ENCODE measurements around the gene AQP5.

Gene AQP5

DNA sequence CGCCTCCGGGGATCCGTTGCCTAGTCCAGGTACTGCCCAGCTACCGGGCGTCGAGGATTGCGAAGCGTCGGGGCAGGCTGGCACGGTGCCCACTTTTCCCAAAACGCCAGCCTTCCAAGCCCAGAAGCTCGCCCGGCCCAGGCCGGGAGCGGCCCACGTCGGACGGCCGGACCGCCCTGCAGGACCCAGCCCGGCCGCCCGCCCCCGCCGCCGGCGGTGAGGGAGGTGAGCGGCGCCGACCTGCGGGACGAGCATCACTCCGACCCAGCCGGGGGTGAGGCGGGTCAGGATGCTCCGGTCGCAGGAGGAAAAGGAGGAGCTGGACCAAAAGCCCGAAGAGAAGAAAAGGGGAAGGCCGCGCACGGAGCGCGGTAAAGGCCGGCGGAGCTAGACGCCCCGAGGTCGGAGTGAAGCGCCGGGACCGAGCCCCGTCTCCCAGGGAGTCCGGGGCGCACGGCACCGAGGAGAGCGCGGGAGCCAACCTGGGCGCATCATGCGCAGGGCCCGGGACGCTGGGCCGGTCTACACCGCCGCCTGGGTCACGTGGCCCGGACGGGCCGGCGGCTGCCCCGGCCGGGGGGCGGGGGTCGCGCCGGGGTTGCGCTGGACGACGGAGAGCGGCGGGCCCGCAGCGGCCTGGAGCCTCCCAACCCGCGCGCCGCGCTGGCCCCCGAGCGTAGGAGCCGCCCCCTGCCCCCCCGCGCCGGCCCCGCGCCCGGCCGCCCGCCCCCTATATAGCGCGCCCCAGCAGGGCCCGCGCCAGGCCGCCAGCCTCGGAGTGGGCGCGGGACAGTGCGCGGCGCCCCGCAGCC is at the start of gene AQP5:
Gene AQP5, plus strand, starts transcription at position 762 of the 812 bp plus-strand sequence. CDS start 146 bp downstream, outside the sequence.
- Histone ChIP-seq H3K4me3 (ENCODE audit: low read depth, low read length) (peak within 1 kb of the TSS; percentile 12), H3K36me3 (replicated peaks) (no peaks in the 10 kb centered on the region), H3K27ac (no peak within 1 kb of the TSS), H3K27me3 (replicated peaks) (peaks cover 52% of the 10 kb centered on the region)
- in situ Hi-C loops (cut with HindIII; ENCODE audit: low pct_ligation_motif_present, low sequenced_read_pairs), result loop anchor here (25.0 kb wide), 1 partner anchor 226 kb away; no protein-coding TSS in a partner anchor
- DNase-seq, result no peak
- TF ChIP-seq CTCF (IDR thresholded peaks at IDR 0.05; ENCODE audit: low read depth, low read length, missing control alignments), result no peak

- Histone ChIP-seq H3K4me3 (ENCODE audit: low read depth, low read length) (no peak overlapping the region), H3K36me3 (replicated peaks) (no peaks in the 10 kb centered on the region), H3K27me3 (replicated peaks) (no peaks in the 10 kb centered on the region), H3K27ac (no peak overlapping the region)
- TF ChIP-seq CTCF (IDR thresholded peaks at IDR 0.05; ENCODE audit: low read depth, low read length, missing control alignments), result no peak
- in situ Hi-C loops (cut with HindIII; ENCODE audit: low pct_ligation_motif_present, low sequenced_read_pairs), result no loop called here
- no peak for DNase-seq
Observed at GRCh38 chr12:49912345-49913255, 49.1 kb upstream of the AQP5 start.

DNA sequence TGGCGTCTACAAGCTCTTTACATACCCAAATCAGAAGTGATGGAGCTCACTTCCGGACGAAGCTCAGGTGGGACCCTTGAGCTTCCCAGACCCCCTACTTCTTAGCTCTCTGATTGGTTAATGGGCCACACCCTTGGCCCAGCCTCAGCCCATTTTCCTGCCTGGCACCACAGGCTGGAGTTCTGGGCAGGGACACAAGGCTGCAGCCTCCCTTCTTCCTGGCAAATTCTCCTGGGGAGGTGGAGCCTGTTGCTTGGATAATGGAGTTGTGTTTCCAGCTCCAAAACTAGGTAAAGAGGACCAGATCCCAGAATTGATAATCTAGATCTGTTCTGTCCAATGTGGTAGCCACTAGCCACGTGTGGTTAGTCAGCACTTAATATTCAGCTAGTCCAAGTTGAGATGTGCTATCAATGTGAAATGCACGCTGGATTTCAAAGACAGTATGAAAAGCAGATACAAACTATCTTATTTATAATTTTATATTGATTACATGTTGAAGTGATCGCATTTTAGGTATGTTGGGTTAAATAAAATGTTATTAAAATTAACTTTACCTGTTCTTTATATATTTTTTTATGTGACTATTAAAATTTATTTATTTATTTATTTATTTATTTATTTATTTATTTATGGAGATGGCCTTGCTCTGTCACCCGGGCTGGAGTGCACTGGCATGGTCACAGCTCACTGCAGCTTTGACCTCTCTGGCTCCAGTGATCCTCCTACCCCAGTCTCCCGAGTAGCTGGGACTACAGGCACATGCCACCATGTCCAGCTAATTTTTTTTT is 45.3 kb upstream of the AQP5 start:
- Histone ChIP-seq H3K4me3 (ENCODE audit: low read depth, low read length) (no peak overlapping the region), H3K27ac (no peak overlapping the region), H3K27me3 (replicated peaks) (no peaks in the 10 kb centered on the region), H3K36me3 (replicated peaks) (no peaks in the 10 kb centered on the region)
- no peak for TF ChIP-seq CTCF (IDR thresholded peaks at IDR 0.05; ENCODE audit: low read depth, low read length, missing control alignments)
- in situ Hi-C loops (cut with HindIII; ENCODE audit: low pct_ligation_motif_present, low sequenced_read_pairs), result no loop called here
- no peak for DNase-seq

GRCh38 chr12:49917166-49917787 is 44.4 kb upstream of the AQP5 start:
- in situ Hi-C loops (cut with HindIII; ENCODE audit: low pct_ligation_motif_present, low sequenced_read_pairs), result no loop called here
- H3K27me3 ChIP-seq (replicated peaks), result no peaks in the 10 kb centered on the region
- no peaks in the 10 kb centered on the region for H3K36me3 ChIP-seq (replicated peaks)
- no peak for DNase-seq
- no peak overlapping the region for H3K4me3 ChIP-seq (ENCODE audit: low read depth, low read length)
- H3K27ac ChIP-seq, result no peak overlapping the region
- TF ChIP-seq CTCF (IDR thresholded peaks at IDR 0.05; ENCODE audit: low read depth, low read length, missing control alignments), result no peak

- in situ Hi-C loops (cut with HindIII; ENCODE audit: low pct_ligation_motif_present, low sequenced_read_pairs), result no loop called here
- TF ChIP-seq CTCF (IDR thresholded peaks at IDR 0.05; ENCODE audit: low read depth, low read length, missing control alignments), result no peak
- Histone ChIP-seq H3K4me3 (ENCODE audit: low read depth, low read length) (no peak overlapping the region), H3K27me3 (replicated peaks) (no peaks in the 10 kb centered on the region), H3K27ac (no peak overlapping the region), H3K36me3 (replicated peaks) (no peaks in the 10 kb centered on the region)
- DNase-seq, result no peak
Observed at GRCh38 chr12:49917788-49918173, 43.9 kb upstream of the AQP5 start.
